IPS-18a (cell line): ENCODE data around the gene PCCA.

ENCODE experiments used
- H3K27ac ChIP-seq: one replicate; pipeline ENCODE4 v1.5.1; 2013; ENCODE audit warnings: low read length
- H3K27me3 ChIP-seq: one replicate; pipeline ENCODE4 v1.6.1; 2013; ENCODE audit warnings: mild to moderate bottlenecking, low read length; ENCODE audit not compliant: control insufficient read depth, insufficient read depth
- H3K36me3 ChIP-seq: one replicate; pipeline ENCODE4 v1.6.1; 2013; ENCODE audit warnings: low read depth, low read length; ENCODE audit not compliant: control insufficient read depth
- H3K4me1 ChIP-seq: one replicate; pipeline ENCODE4 v1.6.1; 2013; ENCODE audit warnings: low read depth, low read length; ENCODE audit not compliant: control insufficient read depth
- H3K4me3 ChIP-seq: one replicate; pipeline ENCODE4 v1.5.1; 2013; ENCODE audit warnings: low read length
- H3K9ac ChIP-seq: one replicate; pipeline ENCODE4 v1.6.1; 2013; ENCODE audit warnings: mild to moderate bottlenecking, low read length, moderate library complexity
- H3K9me3 ChIP-seq: one replicate; pipeline ENCODE4 v1.6.1; 2013; ENCODE audit warnings: low read depth, low read length; ENCODE audit not compliant: control insufficient read depth

Gene PCCA, protein sequence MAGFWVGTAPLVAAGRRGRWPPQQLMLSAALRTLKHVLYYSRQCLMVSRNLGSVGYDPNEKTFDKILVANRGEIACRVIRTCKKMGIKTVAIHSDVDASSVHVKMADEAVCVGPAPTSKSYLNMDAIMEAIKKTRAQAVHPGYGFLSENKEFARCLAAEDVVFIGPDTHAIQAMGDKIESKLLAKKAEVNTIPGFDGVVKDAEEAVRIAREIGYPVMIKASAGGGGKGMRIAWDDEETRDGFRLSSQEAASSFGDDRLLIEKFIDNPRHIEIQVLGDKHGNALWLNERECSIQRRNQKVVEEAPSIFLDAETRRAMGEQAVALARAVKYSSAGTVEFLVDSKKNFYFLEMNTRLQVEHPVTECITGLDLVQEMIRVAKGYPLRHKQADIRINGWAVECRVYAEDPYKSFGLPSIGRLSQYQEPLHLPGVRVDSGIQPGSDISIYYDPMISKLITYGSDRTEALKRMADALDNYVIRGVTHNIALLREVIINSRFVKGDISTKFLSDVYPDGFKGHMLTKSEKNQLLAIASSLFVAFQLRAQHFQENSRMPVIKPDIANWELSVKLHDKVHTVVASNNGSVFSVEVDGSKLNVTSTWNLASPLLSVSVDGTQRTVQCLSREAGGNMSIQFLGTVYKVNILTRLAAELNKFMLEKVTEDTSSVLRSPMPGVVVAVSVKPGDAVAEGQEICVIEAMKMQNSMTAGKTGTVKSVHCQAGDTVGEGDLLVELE

DNA sequence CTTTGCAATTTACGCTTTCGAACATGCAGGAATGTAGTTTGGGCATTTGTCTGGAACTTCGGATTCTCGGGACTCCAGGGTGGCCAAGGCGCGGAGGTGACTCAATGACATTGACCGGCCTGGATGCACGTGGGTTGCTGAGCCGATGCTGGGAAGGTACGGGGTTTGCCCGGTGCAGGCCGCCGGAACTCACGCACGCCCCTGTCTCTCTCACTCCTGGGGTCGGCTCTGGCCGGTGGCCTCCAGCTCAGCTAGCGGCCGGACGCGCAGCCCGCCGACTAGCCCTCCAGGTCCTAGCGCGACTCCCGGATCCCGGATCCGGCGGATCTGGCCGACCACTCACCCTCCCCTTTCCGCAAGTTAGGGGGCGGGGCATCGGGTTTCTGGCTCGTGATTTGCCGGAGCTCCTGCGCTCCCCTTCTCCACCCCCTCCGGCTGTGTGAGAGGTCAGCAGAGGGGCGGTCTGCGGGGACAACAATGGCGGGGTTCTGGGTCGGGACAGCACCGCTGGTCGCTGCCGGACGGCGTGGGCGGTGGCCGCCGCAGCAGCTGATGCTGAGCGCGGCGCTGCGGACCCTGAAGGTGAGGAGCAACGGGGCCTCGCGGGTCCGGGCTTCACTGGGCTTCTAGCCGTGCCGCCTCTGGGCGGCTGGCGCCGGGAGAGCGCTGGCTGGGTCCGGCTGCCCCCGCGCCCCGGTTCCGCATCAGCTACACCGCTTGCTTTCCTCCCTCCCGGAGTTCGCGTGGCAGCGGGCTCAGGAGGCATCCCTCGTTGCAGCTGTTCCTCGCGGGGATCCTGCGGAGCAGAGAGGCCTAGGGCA, at the start of gene PCCA:
Gene PCCA (plus strand): TSS at position 450 of the 821 bp plus-strand sequence. CDS start 28 bp downstream, at position 478.
- peak within 1 kb of the TSS; percentile 70 for H3K9ac ChIP-seq
- peak within 1 kb of the TSS; percentile 95 for H3K4me3 ChIP-seq
- peaks cover 5% of the 10 kb centered on the region for H3K36me3 ChIP-seq
- peaks cover 18% of the 10 kb centered on the region for H3K4me1 ChIP-seq
- no peaks in the 10 kb centered on the region for H3K9me3 ChIP-seq
- H3K27me3 ChIP-seq: no peaks in the 10 kb centered on the region
- H3K27ac ChIP-seq: peak within 1 kb of the TSS; percentile 63

GRCh38 chr13:100039740-100040139, 49.2 kb upstream of the PCCA start:
- Histone ChIP-seq H3K9ac (no peak overlapping the region), H3K4me3 (no peak overlapping the region), H3K27me3 (no peaks in the 10 kb centered on the region), H3K9me3 (no peaks in the 10 kb centered on the region), H3K27ac (no peak overlapping the region), H3K4me1 (no peaks in the 10 kb centered on the region), H3K36me3 (no peaks in the 10 kb centered on the region)

GRCh38 chr13:100040196-100040595, 48.7 kb upstream of the PCCA start:
- Histone ChIP-seq H3K27me3 (no peaks in the 10 kb centered on the region), H3K9me3 (no peaks in the 10 kb centered on the region), H3K9ac (no peak overlapping the region), H3K27ac (no peak overlapping the region), H3K4me3 (no peak overlapping the region), H3K4me1 (no peaks in the 10 kb centered on the region), H3K36me3 (no peaks in the 10 kb centered on the region)

- Histone ChIP-seq H3K4me1 (no peaks in the 10 kb centered on the region), H3K4me3 (no peak overlapping the region), H3K9ac (no peak overlapping the region), H3K27ac (no peak overlapping the region), H3K27me3 (no peaks in the 10 kb centered on the region), H3K36me3 (no peaks in the 10 kb centered on the region), H3K9me3 (no peaks in the 10 kb centered on the region)
Observed at GRCh38 chr13:100044936-100045335, 44.0 kb upstream of the PCCA start.

- no peaks in the 10 kb centered on the region for H3K9me3 ChIP-seq
- no peak overlapping the region for H3K27ac ChIP-seq
Observed at GRCh38 chr13:100045355-100045754, 43.5 kb upstream of the PCCA start.

GRCh38 chr13:100051070-100051469, 37.8 kb upstream of the PCCA start:
- no peak overlapping the region for H3K9ac ChIP-seq
- no peaks in the 10 kb centered on the region for H3K27me3 ChIP-seq
- H3K4me1 ChIP-seq: peaks cover 13% of the 10 kb centered on the region
- H3K9me3 ChIP-seq: no peaks in the 10 kb centered on the region
- H3K27ac ChIP-seq: no peak overlapping the region
- H3K4me3 ChIP-seq: no peak overlapping the region
- H3K36me3 ChIP-seq: no peaks in the 10 kb centered on the region

More at GRCh38 chr13:100045355-100045754, 43.5 kb upstream of the PCCA start:
- H3K36me3 ChIP-seq: no peaks in the 10 kb centered on the region
- H3K9ac ChIP-seq: no peak overlapping the region
- no peak overlapping the region for H3K4me3 ChIP-seq
- H3K27me3 ChIP-seq: no peaks in the 10 kb centered on the region
- no peaks in the 10 kb centered on the region for H3K4me1 ChIP-seq

- Histone ChIP-seq H3K36me3 (no peaks in the 10 kb centered on the region), H3K4me3 (no peak overlapping the region), H3K4me1 (peaks cover 5% of the 10 kb centered on the region), H3K27me3 (no peaks in the 10 kb centered on the region), H3K9ac (no peak overlapping the region), H3K9me3 (no peaks in the 10 kb centered on the region), H3K27ac (no peak overlapping the region)
Observed at GRCh38 chr13:100059827-100060226, 29.1 kb upstream of the PCCA start.

GRCh38 chr13:100063333-100063732, 25.6 kb upstream of the PCCA start:
- Histone ChIP-seq H3K27ac (no peak overlapping the region), H3K36me3 (no peaks in the 10 kb centered on the region), H3K4me3 (no peak overlapping the region), H3K9me3 (no peaks in the 10 kb centered on the region), H3K4me1 (peaks cover 1% of the 10 kb centered on the region), H3K27me3 (no peaks in the 10 kb centered on the region), H3K9ac (no peak overlapping the region)

- H3K4me3 ChIP-seq: no peak overlapping the region
- H3K9me3 ChIP-seq: no peaks in the 10 kb centered on the region
- no peak overlapping the region for H3K9ac ChIP-seq
- H3K36me3 ChIP-seq: no peaks in the 10 kb centered on the region
- H3K27ac ChIP-seq: no peak overlapping the region
- no peaks in the 10 kb centered on the region for H3K4me1 ChIP-seq
- no peaks in the 10 kb centered on the region for H3K27me3 ChIP-seq
Observed at GRCh38 chr13:100063906-100064305, 25.0 kb upstream of the PCCA start.

- Histone ChIP-seq H3K9ac (no peak overlapping the region), H3K4me3 (no peak overlapping the region), H3K4me1 (no peaks in the 10 kb centered on the region), H3K9me3 (no peaks in the 10 kb centered on the region), H3K27me3 (no peaks in the 10 kb centered on the region), H3K36me3 (no peaks in the 10 kb centered on the region), H3K27ac (no peak overlapping the region)
Observed at GRCh38 chr13:100068133-100068931, 20.6 kb upstream of the PCCA start.

DNA sequence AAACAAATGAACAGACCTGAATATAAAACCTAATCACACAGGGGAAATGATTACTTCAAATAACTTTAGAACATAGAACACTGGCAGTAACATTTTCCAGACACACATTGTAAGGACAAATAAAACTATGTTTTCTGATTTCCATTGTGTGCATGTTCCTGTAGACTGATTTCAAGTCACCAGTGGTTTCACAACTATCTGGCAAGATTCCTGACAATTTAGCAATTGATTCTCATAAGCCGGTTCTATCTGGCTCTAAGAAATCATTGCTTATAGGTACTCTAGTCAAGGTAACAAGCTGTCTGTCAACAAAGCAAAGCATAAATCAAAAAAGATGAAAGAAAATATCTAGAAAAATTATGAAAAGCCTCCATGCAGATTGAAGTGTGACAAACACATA, 19.6 kb upstream of the PCCA start:
- Histone ChIP-seq H3K27me3 (no peaks in the 10 kb centered on the region), H3K4me1 (no peaks in the 10 kb centered on the region), H3K9ac (no peak overlapping the region), H3K9me3 (no peaks in the 10 kb centered on the region), H3K4me3 (no peak overlapping the region), H3K27ac (no peak overlapping the region), H3K36me3 (no peaks in the 10 kb centered on the region)
